ENCODE data around the gene SNX8. TPM values are rescaled to one million over a fixed set of nuclear protein-coding genes. Genes with fewer than 3 reads are reported as not detected.

SNX8 gene
- total and polyA plus RNA-seq, 2 of the 8 experiments (the other 6 are each of a cell fraction or from before 2014, with no cell fraction given), result 46.2 to 70.8 TPM

DNA sequence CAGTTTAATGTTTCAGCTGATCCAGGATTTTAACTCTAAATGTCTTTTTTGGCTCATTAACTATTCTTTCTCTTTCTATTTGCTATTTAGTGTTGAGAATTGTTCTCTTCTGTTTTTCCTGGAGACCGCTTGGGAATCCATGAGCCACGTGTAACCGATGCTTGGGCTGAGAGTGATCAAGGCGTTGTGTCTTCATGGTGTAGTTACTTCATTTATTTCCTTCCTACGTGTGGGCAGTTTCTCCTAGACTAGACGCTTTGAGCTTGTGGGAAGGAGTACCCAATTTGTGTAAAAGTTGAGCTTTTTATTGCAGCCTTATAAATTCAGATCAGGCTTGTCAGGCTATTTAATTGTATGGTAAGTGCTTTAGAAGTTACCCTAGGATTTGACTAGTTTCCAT lies 43.3 kb upstream of the SNX8 start:
- peak overlapping the region in 1 of 2 experiments; percentile 29; a peak in 1 of 4 replicates for H3K4me2 ChIP-seq (ENCODE audit: insufficient read depth in 1 of 2, low read depth in 2 of 2, low read length in 2 of 2)

More for the DNA sequence above, 43.3 kb upstream of the SNX8 start:
- H2BK5ac ChIP-seq (ENCODE audit: low read depth, low read length), result no peak overlapping the region
- no peak for TF ChIP-seq RAD21 (IDR thresholded peaks at IDR 0.05 in 1 of 2, conservative IDR thresholded peaks at IDR 0.05 in 1 of 2; ENCODE audit: low read depth in 2 of 2, low read length in 2 of 2)
- TF ChIP-seq, protein P1, sequence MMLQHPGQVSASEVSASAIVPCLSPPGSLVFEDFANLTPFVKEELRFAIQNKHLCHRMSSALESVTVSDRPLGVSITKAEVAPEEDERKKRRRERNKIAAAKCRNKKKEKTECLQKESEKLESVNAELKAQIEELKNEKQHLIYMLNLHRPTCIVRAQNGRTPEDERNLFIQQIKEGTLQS (IDR thresholded peaks at IDR 0.05; ENCODE audit: insufficient read depth, low read depth, low read length), result no peak
- no peak for TF ChIP-seq CBX8 (IDR thresholded peaks at IDR 0.05; ENCODE audit: borderline replicate concordance, low read depth, low read length)
- TF ChIP-seq SP2 (IDR thresholded peaks at IDR 0.05; ENCODE audit: low read length), result no peak
- TF ChIP-seq EZH2 (IDR thresholded peaks at IDR 0.05; ENCODE audit: low read depth, low read length, severe bottlenecking), result no peak
- no peak for TF ChIP-seq POLR2A (IDR thresholded peaks at IDR 0.05; ENCODE audit: control extremely low read depth in 1 of 2, low read depth in 2 of 2, low read length in 2 of 2)
- no peak for TF ChIP-seq SP4 (IDR thresholded peaks at IDR 0.05; ENCODE audit: low read length)
- no peak for TF ChIP-seq RBBP5 (IDR thresholded peaks at IDR 0.05; ENCODE audit: borderline replicate concordance, low read depth, low read length)
- TF ChIP-seq JUND (IDR thresholded peaks at IDR 0.05; ENCODE audit: low read length), result no peak
- TF ChIP-seq, protein P2, sequence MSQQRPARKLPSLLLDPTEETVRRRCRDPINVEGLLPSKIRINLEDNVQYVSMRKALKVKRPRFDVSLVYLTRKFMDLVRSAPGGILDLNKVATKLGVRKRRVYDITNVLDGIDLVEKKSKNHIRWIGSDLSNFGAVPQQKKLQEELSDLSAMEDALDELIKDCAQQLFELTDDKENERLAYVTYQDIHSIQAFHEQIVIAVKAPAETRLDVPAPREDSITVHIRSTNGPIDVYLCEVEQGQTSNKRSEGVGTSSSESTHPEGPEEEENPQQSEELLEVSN (IDR thresholded peaks at IDR 0.05), result no peak
- H3K36me3 ChIP-seq (ENCODE audit: control insufficient read depth in 2 of 4, insufficient read depth in 4 of 4, low read length in 3 of 4), result peaks cover 13 to 34% (median 19%) of the 10 kb centered on the region in 4 experiments
- no peak for FAIRE-seq
- H3K79me1 ChIP-seq (ENCODE audit: low read depth, low read length), result peaks cover 9% of the 10 kb centered on the region; the same call in 1 of the 2 replicates
- ChIA-PET POLR2A (ENCODE audit: partially characterized antibody) (interaction anchor here (0.6 to 7.6 kb wide), 9 partner anchors 8 to 126 kb away, joined by 3 to 38 read pairs (median 4); no protein-coding TSS in a partner anchor), CTCF (ENCODE audit: partially characterized antibody) (interaction anchor here (0.6 to 0.8 kb wide), 3 partner anchors 108 to 750 kb away, joined by 3 to 4 read pairs (median 3); no protein-coding TSS in a partner anchor)
- H4K5ac ChIP-seq (ENCODE audit: insufficient read length, low read depth, low read length), result no peak overlapping the region
- no peak overlapping the region for H2BK20ac ChIP-seq (ENCODE audit: low read length)
- DNase-seq (ENCODE audit: low read depth in 1 of 2, low spot score in 2 of 2), result no peak
- no peaks in the 10 kb centered on the region for H3K27me3 ChIP-seq (replicated peaks in 1 of 4; ENCODE audit: control insufficient read depth in 3 of 4, extremely low read depth in 1 of 4, insufficient read depth in 3 of 4, low read length in 3 of 4)
- H3K79me2 ChIP-seq (ENCODE audit: control insufficient read depth in 1 of 2, insufficient read depth in 2 of 2, low read length in 2 of 2), result peaks cover 54 to 86% of the 10 kb centered on the region in 2 experiments
- H3K18ac ChIP-seq (ENCODE audit: extremely low read depth, low read length), result no peak overlapping the region
- H3K56ac ChIP-seq (replicated peaks; ENCODE audit: insufficient read length, low read depth, low read length), result no peak overlapping the region
- H3K4me3 ChIP-seq (ENCODE audit: extremely low read depth in 1 of 4, insufficient read depth in 2 of 4, low read depth in 3 of 4, low read length in 4 of 4), result no peak overlapping the region
- no peak overlapping the region; the same call in 1 of the 2 replicates for H2AK5ac ChIP-seq (ENCODE audit: low read depth, low read length)
- H3K9me3 ChIP-seq (ENCODE audit: insufficient read depth in 2 of 2, low read depth in 1 of 2, low read length in 1 of 2), result no peaks in the 10 kb centered on the region
- H2BK15ac ChIP-seq (ENCODE audit: low read length), result no peak overlapping the region
- peaks cover 0 to 1% (median 0%) of the 10 kb centered on the region in 4 experiments; a peak in 4 of 7 replicates for H3K4me1 ChIP-seq (replicated peaks in 1 of 4; ENCODE audit: control insufficient read depth in 3 of 4, insufficient read depth in 4 of 4, low read length in 3 of 4)
- no peak overlapping the region for H3K23ac ChIP-seq (ENCODE audit: insufficient read length)
- peaks cover 8% of the 10 kb centered on the region for H3K23me2 ChIP-seq (ENCODE audit: low read depth, low read length)
- WGBS, 2 experiments (ENCODE audit: extremely low coverage in 1 of 2, insufficient coverage in 1 of 2, insufficient read length in 1 of 2, insufficient replicate concordance in 2 of 2, low coverage in 1 of 2, low lambda C conversion rate in 2 of 2, missing lambda C conversion rate in 1 of 2), result 88% methylated on average over 6 of the region's 6 CpGs; no CpG with 5 or more reads in 1 of the 2 experiments
- H3K14ac ChIP-seq (ENCODE audit: insufficient read length), result no peak overlapping the region
- no peak overlapping the region for H3K27ac ChIP-seq (ENCODE audit: low read depth, low read length)
- H2BK12ac ChIP-seq (ENCODE audit: low read depth, low read length), result no peak overlapping the region
- no peak overlapping the region for H3K4ac ChIP-seq (replicated peaks; ENCODE audit: insufficient read length, low read depth, low read length)
- no peak overlapping the region for H3K9ac ChIP-seq (replicated peaks in 1 of 4; ENCODE audit: extremely low read depth in 1 of 4, low read depth in 3 of 4, low read length in 3 of 4)
- H2AFZ ChIP-seq (ENCODE audit: low read length), result no peak overlapping the region
- H4K91ac ChIP-seq (replicated peaks; ENCODE audit: insufficient read length, low read length), result no peak overlapping the region
- H2BK120ac ChIP-seq (replicated peaks; ENCODE audit: low read depth, low read length), result no peak overlapping the region
- H4K8ac ChIP-seq (ENCODE audit: extremely low read depth, insufficient read depth, low read length), result no peak overlapping the region
- H4K20me1 ChIP-seq (replicated peaks in 1 of 2; ENCODE audit: control insufficient read depth in 1 of 2, insufficient read depth in 2 of 2, low read length in 2 of 2), result peaks cover 21 to 33% of the 10 kb centered on the region in 2 experiments
